K562 (cell line): ENCODE results near the gene SH2D3A. TPM values are rescaled to one million over a fixed set of nuclear protein-coding genes. Genes with fewer than 3 reads are reported as not detected.

ENCODE experiments used
- ARID4B ChIP-seq: sonication (generic); formaldehyde crosslinking; IDR thresholded peaks from 2 replicates; pipeline ENCODE4 v1.8.0; 2022; ENCODE audit warnings: mild to moderate bottlenecking, missing genetic modification reagents
- CBFA2T2 ChIP-seq: fragments of 450-650 bp; conservative IDR thresholded peaks from 2 replicates; pipeline ENCODE4 v1.6.1; 2017; ENCODE audit warnings: mild to moderate bottlenecking
- CHD2 ChIP-seq: IDR thresholded peaks from 2 replicates; pipeline ENCODE4 v1.6.1; 2011; ENCODE audit warnings: low read depth, low read length
- HDAC8 ChIP-seq: fragments of 450-650 bp; IDR thresholded peaks from 2 replicates; pipeline ENCODE4 v1.6.1; 2016; ENCODE audit warnings: mild to moderate bottlenecking, missing genetic modification characterization, moderate library complexity, missing compliant biosample characterization
- HNRNPUL1 ChIP-seq: fragments of 200-400 bp; formaldehyde crosslinking; IDR thresholded peaks from 2 replicates; pipeline ENCODE4 v1.6.1; 2017; ENCODE audit warnings: low read length
- MAFF ChIP-seq: IDR thresholded peaks from 2 replicates; pipeline ENCODE4 v1.6.1; 2012; ENCODE audit warnings: low read length, improper control_type of control experiment
- PHB ChIP-seq: fragments of 250-450 bp; sonication (Bioruptor Pico); IDR thresholded peaks from 2 replicates; pipeline ENCODE4 v1.5.0; 2021
- PKNOX1 ChIP-seq: fragments of 450-650 bp; IDR thresholded peaks from 2 replicates; pipeline ENCODE4 v1.6.1; 2016
- POLR2G ChIP-seq: fragments of 200-400 bp; formaldehyde crosslinking; IDR thresholded peaks from 2 replicates; pipeline ENCODE4 v1.6.1; 2017; ENCODE audit warnings: low read depth, mild to moderate bottlenecking, antibody characterized with exemption, low read length, moderate library complexity
- RBM15 ChIP-seq: fragments of 200-400 bp; formaldehyde crosslinking; IDR thresholded peaks from 2 replicates; pipeline ENCODE4 v1.6.1; 2018; ENCODE audit warnings: mild to moderate bottlenecking, low read length, moderate library complexity; ENCODE audit not compliant: insufficient read depth
- THAP12 ChIP-seq: fragments of 250-450 bp; sonication (Bioruptor Pico); IDR thresholded peaks from 2 replicates; pipeline ENCODE4 v1.9.0; 2021; ENCODE audit warnings: mild to moderate bottlenecking, inconsistent platforms
- TSHZ1 ChIP-seq: fragments of 250-450 bp; sonication (Bioruptor Pico); IDR thresholded peaks from 2 replicates; pipeline ENCODE4 v1.4.0; 2020; ENCODE audit warnings: mild to moderate bottlenecking, moderate library complexity
- ZNF224 ChIP-seq: sonication (generic); formaldehyde crosslinking; IDR thresholded peaks from 2 replicates; pipeline ENCODE4 v1.8.0; 2022; ENCODE audit warnings: mild to moderate bottlenecking, missing genetic modification reagents
- polyA plus RNA-seq, 8 experiments: library from polyadenylated mRNA; depleted of rRNA in 4 of 8; stranded (reverse) in 5 of 8; unstranded in 3 of 8; fragments of >200 nt; fragmentation: Nextera tagmentation in 2 of 8; fragmentation: Illumina TruSeq in 1 of 8; extraction: Ambion mirVana in 2 of 8; extraction: Trizol in 1 of 8; gene quantifications; 2 replicates each; pipeline versions ENCODE4 v1.2.1 to v1.2.3, GENCODE V29; 2011 to 2014; ENCODE audit warnings: inconsistent platforms in 1 of 8, missing spikeins in 1 of 8
- total RNA-seq, 7 experiments: library from RNA; depleted of rRNA in 6 of 7; stranded (reverse); fragments of >200 nt in 6 of 7; fragmentation: Illumina TruSeq in 2 of 7; extraction: Trizol in 2 of 7; gene quantifications; 2 replicates each; pipeline versions ENCODE4 v1.2.1 to v1.2.3, GENCODE V29; 2011 to 2021; ENCODE audit warnings: low replicate concordance in 1 of 7

Gene SH2D3A
- total and polyA plus RNA-seq, 9 of the 15 experiments (the other 6 are each of a cell fraction or from before 2014, with no cell fraction given) = 0.75 to 26.3 (median 8.9) TPM

GRCh38 chr19:6767357-6768235 is at the start of gene SH2D3A (continued):
- TF ChIP-seq PKNOX1 (no peak; the same call in 1 of the 2 replicates), PHB (CRISPR knock-in tag) (no peak), RBM15 (no peak), MAFF (no peak), POLR2G (peak; percentile 83), ARID4B (CRISPR knock-in tag) (no peak; the same call in 1 of the 2 replicates), CHD2 (no peak), HNRNPUL1 (no peak), TSHZ1 (CRISPR knock-in tag) (no peak), HDAC8 (tag) (no peak), CBFA2T2 (no peak), ZNF224 (CRISPR knock-in tag) (no peak), THAP12 (CRISPR knock-in tag) (peak; percentile 34; the same call in 1 of the 2 replicates)
